DMS79 treated with DMSO at 0.1 percent for 48 hours (cell line): ENCODE measurements around the gene RARG.

Experiments
- DNase-seq: peaks from one replicate; lab custom pipeline; 2025; lab: John Stamatoyannopoulos, UW

Gene RARG

GRCh38 chr12:53244337-53244736 lies 12.3 kb upstream of the RARG start:
- DNase-seq = no peak

DNA sequence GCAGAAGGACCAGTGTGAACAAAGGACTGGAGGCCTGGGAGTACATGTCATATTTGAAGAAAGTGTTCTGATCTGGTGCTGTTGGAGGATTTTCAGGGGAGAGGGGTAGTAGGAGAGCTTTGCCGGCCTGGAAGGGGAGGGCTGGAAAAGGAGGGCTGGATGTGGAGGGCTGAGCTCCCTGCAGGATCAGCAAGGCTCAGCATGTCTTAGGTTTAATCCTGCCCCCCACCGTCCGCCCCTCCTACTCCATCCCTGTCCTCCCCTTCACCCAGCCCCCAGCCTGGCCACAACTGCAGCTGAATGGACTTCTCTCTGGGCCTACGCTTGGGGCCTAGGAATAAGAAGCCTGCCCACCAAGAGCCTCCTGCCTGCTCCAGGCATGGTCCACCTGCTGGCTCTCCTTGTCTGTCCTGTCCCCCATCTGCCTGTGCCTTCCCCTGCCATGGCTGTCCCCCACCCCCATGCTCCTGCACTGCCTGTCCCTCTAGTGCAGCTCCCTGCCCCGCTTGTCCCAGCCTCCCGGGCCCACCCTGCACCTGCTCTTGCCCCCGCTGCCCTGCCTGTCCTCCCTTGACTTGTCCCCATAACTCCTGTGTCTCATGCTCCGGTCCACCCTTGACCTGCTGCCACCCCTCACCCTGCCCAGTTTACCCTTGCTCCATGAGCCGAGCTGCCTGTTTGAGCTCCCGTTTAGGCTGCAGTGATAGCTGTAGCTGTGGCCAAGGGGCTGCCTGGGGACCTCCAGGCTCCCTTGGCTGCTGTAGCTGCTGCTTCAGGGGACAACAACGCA lies 9.8 kb upstream of the RARG start:
- DNase-seq = no peak

DNA sequence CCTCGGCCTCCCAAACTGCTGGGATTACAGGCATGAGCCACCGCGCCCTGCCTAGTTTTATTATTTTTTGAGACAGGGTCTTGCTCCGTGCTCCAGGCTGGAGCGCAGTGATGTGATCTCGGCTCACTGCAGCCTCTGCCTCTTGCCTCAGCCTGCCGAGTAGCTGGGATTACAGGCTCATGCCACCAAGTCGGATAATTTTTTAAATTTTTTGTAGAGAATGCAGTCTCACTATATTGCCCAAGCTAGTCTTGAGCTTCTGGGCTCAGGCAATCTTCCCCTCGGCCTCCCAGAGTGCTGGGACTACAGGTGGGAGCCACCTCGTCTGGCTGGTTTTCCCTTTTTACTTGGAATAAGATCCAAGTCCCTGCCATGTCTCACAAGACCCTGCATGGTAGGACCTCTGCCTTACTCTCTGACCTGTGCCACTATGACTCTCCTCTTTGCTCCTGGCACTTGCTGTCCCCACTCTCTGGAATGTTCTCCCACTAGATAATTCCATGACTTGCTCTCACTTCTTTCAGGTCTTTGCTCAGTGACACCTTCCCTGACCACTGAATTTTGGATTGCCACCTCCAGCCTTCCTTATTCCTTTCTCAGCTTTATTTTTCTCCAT lies 7.7 kb upstream of the RARG start:
- DNase-seq = no peak

- no peak for DNase-seq
Observed at GRCh38 chr12:53236443-53237111, 4.6 kb upstream of the RARG start.

- DNase-seq = no peak
Observed at GRCh38 chr12:53235742-53236442, 3.9 kb upstream of the RARG start.

DNA sequence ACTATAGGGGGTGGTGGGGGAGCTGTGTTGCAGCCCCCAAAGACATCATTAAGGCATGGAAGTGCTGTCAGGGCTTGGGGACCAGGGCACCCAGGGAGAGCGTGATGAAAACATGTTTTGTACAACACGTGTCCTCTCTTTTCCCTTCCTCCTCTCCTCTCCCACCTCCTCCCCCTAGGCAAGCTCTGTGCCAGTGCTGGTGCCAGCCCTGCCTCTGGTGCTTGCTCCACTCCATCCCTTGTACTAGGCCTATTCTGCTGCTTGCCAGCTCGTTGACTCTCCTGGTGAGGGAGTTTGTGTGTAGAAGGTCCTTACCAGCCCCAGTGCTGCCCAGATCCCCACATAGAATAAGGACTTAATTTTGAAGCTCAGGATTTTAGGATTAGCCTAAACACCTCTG lies 3.2 kb upstream of the RARG start:
- no peak for DNase-seq

DNA sequence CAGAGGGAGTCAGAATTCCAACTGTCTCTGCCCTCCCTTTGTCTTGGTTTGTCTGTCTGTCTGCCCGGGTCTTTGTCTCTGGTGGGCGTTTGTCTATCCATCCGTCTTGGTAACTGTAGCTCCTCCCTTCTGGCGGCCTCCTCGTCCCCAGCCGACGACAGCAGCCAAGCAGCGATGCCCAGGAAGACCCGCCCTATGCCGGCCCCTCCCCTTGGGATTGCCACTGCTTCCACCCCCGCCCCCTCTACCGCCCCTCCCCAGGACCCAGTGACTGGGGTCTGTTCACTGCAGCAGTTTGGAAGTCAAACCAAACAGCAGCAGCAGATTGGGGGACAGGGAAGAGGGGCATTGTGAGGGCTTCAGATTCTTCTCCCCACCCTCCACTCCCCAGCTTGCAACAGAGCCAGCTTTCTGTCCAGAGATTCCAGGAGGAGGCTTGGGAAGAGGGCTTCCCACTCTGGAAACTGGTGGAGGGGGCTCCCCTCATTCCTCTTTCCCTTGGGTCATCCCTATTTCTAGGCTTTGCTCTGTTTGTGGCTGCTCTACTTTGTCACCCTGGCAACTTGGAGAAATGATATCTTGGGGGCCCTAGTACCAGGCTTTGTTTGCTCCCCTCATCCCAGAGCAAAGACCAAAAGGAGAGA lies 2.4 kb upstream of the RARG start:
- DNase-seq = peak; percentile 33

GRCh38 chr12:53233671-53234121 lies 1.7 kb upstream of the RARG start:
- no peak for DNase-seq

DNA sequence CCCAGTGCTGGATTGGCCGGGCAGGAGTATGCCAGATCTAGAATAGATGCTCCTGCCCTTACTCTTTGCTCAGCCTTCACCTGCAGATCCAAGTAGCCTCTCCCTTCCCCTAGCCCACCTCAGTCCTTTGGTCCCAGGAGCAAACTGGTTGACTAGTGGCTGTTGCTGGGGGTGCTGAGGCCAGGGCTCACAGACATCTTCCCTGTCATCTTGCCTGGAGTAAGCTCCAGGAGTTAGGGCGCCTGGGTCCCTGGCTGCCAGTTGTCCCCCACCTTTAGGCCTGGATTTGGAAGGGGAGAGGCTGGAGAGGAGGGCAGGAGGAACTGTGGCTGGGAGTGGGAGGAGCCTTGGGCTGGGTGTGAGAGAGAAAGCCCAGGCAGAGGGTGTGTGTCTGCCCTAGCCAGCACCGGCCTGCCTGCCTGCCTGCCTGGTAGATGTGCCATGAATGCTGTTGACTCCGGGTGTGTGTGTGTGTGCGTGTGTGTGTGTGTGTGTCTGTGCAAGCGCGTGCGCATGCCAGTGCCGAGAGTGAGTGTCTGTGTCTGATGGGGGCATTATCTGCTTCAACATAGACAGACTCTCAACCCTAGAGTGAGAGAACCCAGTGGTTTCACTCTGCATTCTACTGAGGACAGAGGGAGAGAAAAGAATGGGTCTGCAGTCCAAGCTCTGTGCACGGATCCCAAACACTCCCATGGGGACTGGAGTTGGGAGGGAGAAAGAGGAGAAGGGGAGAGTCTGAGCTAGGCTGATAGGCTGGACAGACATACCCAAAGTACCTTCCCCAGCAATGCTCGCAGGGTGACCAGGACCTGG lies 845 bp upstream of the RARG start:
- DNase-seq = peak; percentile 22

DNA sequence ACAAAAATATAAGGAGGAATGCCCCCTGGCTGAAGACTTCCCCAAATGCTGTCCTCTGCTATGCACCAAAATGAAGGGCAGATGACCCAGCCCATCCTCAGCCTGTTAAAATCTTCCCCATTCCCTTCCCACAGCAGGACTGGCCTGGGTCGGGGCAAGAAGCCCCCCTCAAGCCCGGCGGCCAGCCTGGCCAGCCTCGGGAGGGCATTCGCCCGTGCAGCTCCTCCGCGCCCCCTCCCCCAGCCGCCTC lies 413 bp downstream of the RARG start:
- DNase-seq = no peak

- no peak for DNase-seq
Observed at GRCh38 chr12:53230108-53230845, 1.7 kb downstream of the RARG start.

DNA sequence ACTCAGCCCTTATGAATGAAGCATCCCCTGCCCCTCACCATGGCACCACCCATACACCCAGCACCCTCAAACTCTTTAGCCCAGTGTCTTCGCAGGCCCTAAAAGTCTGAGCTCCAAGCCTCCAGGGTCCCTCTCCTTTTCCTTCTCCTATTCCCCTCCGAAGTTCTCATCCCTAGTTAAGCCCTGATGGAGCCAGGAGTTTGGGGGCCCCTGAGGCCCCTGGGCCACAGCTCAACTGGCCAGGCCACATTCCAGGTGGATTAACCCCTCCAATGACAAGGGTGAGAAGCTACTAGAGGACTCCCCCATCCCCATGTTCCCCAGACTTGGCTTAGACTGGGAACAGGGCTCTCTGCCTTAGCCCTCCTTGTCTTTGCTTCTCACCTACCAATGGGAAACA lies 2.6 kb downstream of the RARG start:
- DNase-seq = no peak

DNA sequence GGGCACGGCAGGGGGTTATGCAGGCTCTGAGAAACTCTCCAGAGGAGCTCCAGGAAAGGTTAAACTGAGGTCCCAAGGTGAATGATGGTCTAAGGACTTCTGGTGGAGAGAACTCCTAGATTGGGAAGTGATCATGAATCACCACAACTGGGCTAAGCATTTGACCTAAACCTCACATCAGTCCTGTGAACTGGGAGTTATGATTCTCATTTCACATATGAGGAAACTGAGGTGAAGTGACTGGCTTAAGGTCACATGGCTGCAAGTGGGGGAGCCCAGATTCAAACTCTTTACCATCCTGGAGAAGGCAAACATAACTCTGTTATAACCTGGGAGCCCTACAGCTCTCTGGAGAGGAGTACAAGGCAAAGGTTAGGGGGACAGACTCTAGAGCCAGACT lies 4.2 kb downstream of the RARG start:
- DNase-seq = no peak

DNA sequence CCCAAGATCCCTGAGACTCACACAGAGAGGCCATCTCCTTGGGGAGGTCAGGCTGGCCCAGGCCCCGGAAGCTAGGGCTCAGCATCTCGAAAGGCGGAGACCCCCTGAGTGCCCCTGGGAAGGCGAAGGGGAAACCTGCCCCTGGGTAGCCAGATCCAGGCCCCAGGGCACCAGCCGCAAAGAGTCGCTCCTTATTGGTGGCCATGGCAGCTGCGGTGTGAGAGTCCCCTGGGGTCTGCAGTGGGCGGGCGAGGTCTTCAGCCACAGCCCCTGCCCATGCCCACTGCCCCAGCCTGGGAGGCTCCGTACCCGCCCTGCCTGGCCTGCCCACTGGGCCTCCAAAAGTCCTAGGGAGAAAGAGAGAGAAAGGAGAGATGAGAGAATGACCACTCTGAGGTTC lies 4.7 kb downstream of the RARG start:
- no peak for DNase-seq

DNA sequence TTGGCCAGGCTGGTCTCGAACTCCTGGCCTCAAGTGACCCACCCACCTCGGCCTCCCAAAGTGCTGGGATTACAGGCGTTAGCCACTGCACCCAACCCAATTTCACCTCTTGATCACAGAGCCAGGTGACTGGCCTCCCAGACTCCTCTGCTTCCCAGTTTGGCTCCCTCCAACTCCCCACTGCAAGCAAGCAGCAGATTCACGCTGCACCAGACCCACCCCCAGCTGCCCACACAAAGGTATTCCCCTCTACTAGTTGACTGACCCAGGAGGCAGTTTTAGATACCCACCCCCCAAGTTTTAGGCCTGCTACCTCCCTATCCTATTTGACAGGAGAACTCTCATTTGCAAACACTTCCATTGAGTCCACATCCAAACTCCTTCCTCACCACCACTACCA lies 5.2 kb downstream of the RARG start:
- no peak for DNase-seq

DNA sequence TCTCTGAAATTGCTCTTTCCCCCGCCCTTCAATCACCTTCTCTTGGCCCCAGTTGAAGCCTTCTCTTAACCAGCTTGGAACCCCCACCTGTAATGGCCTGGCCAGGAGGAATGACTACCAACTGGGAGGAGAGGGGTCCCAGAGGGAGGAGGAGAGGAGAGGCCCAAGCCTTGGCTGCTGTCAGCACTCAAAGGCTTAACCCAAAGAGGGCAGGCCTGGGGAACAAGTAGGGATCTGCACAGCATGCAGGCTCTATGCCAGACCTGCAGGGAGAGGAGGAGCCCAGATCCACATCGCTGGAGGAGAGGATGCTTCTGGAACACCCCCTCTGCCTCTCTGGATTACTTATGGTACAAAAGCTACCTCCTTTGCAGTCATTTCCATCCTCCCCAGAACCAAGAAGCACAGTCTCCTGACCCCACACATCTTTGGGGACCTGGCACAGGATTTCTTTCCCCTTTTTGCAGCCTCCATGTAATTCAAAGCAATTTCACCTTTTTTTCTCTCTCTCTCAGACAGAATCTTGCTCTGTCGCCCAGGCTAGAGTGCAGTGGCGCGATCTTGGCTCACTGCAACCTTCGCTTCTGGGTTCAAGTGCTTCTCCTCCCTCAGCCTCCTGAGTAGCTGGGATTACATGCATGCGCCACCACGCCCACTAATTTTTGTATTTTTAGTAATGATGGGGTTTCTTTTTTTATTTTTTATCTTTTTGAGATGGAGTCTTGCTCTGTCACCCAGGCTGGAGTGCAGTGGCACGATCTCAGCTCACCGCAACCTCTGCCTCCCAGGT lies 6.2 kb downstream of the RARG start:
- no peak for DNase-seq

GRCh38 chr12:53224897-53225634 lies 6.9 kb downstream of the RARG start:
- DNase-seq = no peak

DNA sequence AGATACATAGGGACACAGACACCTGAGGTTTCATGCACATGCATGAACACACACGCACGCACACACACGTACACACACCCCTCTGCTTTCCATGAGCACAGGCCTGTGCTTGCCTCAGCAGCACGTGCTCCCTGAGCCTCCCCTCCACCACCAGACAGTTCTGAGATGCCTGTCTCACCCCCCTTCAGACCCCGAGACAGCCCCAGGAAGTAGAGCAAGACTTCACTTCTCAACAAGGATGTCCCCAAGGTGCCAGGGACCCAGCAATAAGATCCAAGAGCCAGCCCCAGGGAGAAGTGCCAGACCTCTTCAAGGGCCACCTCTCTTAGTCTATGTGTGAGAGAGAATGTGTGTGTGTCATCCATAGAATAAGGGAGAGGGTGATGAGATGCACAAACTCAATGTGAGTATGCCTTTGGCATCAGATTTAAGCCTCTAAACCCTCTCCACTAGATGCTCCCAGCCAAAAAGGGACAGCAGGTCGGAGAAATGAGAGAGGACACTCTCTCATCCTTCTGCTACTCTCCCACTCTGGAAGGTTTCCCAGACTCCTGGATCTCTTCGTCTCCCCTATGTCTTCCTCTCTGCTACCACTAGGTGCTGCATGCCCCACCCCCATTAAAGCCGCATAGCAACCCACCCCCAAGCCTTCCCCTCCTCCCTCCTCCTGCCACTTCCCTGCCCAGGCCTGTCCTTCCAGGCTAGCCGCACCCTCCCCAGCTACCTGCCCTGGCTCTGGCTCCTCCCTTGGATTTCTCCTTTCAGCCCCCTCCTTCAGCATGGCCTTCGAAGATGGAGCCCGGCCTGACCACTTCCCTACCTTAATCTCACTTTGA lies 7.7 kb downstream of the RARG start:
- no peak for DNase-seq
